PC-3 (cell line): ENCODE results near the gene MYH14. TPM values are rescaled to one million over a fixed set of nuclear protein-coding genes. Genes with fewer than 3 reads are reported as not detected.

Source experiments
- ATAC-seq: fragments of 200-7000 bp; cut with Tn5 transposase; 2 replicates; pipeline ENCODE4 v1.9.1; 2020; ENCODE audit warnings: mild to moderate bottlenecking, moderate library complexity
- BruUV-seq: library from RNA; stranded (reverse); fragments of 400-500 nt; replicated peaks from 2 replicates; lab custom pipeline; 2021; lab: Mats Ljungman, UMichigan
- CTCF ChIA-PET: fragments of 300-600 bp; sonication (Branson Sonifier 250); formaldehyde crosslinking; loops from one replicate; lab custom pipeline; 2022; ENCODE audit warnings: antibody characterized with exemption; lab: Charles Lee
- POLR2A ChIA-PET: fragments of 300-600 bp; sonication (Branson Sonifier 250); formaldehyde crosslinking; loops from one replicate; lab custom pipeline; 2022; ENCODE audit warnings: antibody characterized with exemption; ENCODE audit not compliant: unreplicated experiment; lab: Charles Lee
- DNase-seq: peaks from one replicate; pipeline ENCODE4 v3.0.0-alpha.2; 2015
- H2AFZ ChIP-seq: fragments of 300-600 bp; sonication (generic); 2 replicates; pipeline ENCODE4 v1.6.0; 2016; ENCODE audit warnings: antibody characterized with exemption, low read length
- H3F3A ChIP-seq: fragments of 300-600 bp; sonication (generic); one replicate; pipeline ENCODE4 v1.6.0; 2017; ENCODE audit warnings: antibody characterized with exemption, low read length, control low read depth, mild to moderate bottlenecking; ENCODE audit not compliant: unreplicated experiment
- H3K27ac ChIP-seq: fragments of 300-600 bp; sonication (generic); 2 replicates; pipeline ENCODE4 v1.5.1; 2016; ENCODE audit warnings: mild to moderate bottlenecking, low read length
- H3K27me3 ChIP-seq: fragments of 300-600 bp; sonication (generic); 2 replicates; pipeline ENCODE4 v1.6.1; 2016; ENCODE audit warnings: low read length, mixed read lengths
- H3K36me3 ChIP-seq: fragments of 300-600 bp; sonication (generic); 2 replicates; pipeline ENCODE4 v1.6.1; 2016; ENCODE audit warnings: low read depth, mixed run types, low read length, mixed read lengths
- H3K4me1 ChIP-seq: fragments of 300-600 bp; sonication (generic); 2 replicates; pipeline ENCODE4 v1.5.1; 2016; ENCODE audit warnings: low read length; ENCODE audit not compliant: insufficient read depth
- H3K4me2 ChIP-seq: fragments of 300-600 bp; sonication (generic); 2 replicates; pipeline ENCODE4 v1.6.0; 2016; ENCODE audit warnings: low read length
- H3K4me3 ChIP-seq: fragments of 300-600 bp; sonication (generic); 2 replicates; pipeline ENCODE4 v1.5.1; 2016; ENCODE audit warnings: mild to moderate bottlenecking, low read length, mixed read lengths
- H3K79me2 ChIP-seq: fragments of 300-600 bp; sonication (generic); 2 replicates; pipeline ENCODE4 v1.6.1; 2017; ENCODE audit warnings: low read length, mixed read lengths
- H3K9ac ChIP-seq: fragments of 300-600 bp; sonication (generic); 2 replicates; pipeline ENCODE4 v1.6.0; 2016; ENCODE audit warnings: mild to moderate bottlenecking, low read length
- H3K9me2 ChIP-seq: fragments of 300-600 bp; sonication (generic); replicated peaks from 2 replicates; pipeline ENCODE4 v1.6.1; 2016; ENCODE audit warnings: mixed run types, low read length, mixed read lengths
- H3K9me3 ChIP-seq: fragments of 300-600 bp; sonication (generic); 2 replicates; pipeline ENCODE4 v1.6.1; 2016; ENCODE audit warnings: low read length, mixed read lengths
- H4K20me1 ChIP-seq: fragments of 300-600 bp; sonication (generic); 2 replicates; pipeline ENCODE4 v1.6.1; 2016; ENCODE audit warnings: low read length, mixed read lengths
- EZH2 ChIP-seq: fragments of 300-600 bp; sonication (generic); IDR thresholded peaks from one replicate; pipeline ENCODE4 v1.6.1; 2017; ENCODE audit warnings: antibody characterized with exemption, mild to moderate bottlenecking, low read length; ENCODE audit not compliant: unreplicated experiment
- EZH2phosphoT487 ChIP-seq: fragments of 300-600 bp; sonication (generic); IDR thresholded peaks from 2 replicates; pipeline ENCODE4 v1.6.1; 2018; ENCODE audit warnings: mild to moderate bottlenecking, antibody characterized with exemption, low read length, borderline replicate concordance
- intact Hi-C: fragments of 100-400 bp; cut with micrococcal nuclease; formaldehyde crosslinking; loops from 2 replicates; pipeline ENCODE4 v1.9.0; 2023
- total RNA-seq: library from RNA; depleted of rRNA; stranded (reverse); fragments of >200 nt; gene quantifications from 2 replicates; pipeline ENCODE4 v1.2.3, GENCODE V29; 2014
- TF ChIP-seq, protein P1 (sequence below): fragments of 300-600 bp; sonication (generic); conservative IDR thresholded peaks from 2 replicates; pipeline ENCODE4 v1.5.1; 2017; ENCODE audit warnings: antibody characterized with exemption, low read depth, mild to moderate bottlenecking, low read length

MYH14 gene
- total RNA-seq, 1 experiment from 2014 or later, result 20.2 TPM

DNA sequence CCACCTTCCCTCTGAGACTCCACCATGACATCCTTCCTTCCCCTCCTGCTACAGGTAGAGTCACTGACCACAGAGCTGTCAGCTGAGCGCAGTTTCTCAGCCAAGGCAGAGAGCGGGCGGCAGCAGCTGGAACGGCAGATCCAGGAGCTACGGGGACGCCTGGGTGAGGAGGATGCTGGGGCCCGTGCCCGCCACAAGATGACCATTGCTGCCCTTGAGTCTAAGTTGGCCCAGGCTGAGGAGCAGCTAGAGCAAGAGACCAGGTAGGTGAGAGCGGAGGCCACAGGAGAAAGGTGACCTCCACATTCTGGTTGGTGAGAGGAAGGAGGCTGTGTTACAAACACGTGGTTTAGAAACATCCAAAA lies 98.2 kb downstream of the MYH14 start:
- no peak for DNase-seq
- peak overlapping the region; percentile 43 for H3K9ac ChIP-seq
- peak overlapping the region; percentile 77 for H3K4me2 ChIP-seq
- H3K27ac ChIP-seq, result peak overlapping the region; percentile 85
- no peak for TF ChIP-seq EZH2phosphoT487
- TF ChIP-seq, protein P1, sequence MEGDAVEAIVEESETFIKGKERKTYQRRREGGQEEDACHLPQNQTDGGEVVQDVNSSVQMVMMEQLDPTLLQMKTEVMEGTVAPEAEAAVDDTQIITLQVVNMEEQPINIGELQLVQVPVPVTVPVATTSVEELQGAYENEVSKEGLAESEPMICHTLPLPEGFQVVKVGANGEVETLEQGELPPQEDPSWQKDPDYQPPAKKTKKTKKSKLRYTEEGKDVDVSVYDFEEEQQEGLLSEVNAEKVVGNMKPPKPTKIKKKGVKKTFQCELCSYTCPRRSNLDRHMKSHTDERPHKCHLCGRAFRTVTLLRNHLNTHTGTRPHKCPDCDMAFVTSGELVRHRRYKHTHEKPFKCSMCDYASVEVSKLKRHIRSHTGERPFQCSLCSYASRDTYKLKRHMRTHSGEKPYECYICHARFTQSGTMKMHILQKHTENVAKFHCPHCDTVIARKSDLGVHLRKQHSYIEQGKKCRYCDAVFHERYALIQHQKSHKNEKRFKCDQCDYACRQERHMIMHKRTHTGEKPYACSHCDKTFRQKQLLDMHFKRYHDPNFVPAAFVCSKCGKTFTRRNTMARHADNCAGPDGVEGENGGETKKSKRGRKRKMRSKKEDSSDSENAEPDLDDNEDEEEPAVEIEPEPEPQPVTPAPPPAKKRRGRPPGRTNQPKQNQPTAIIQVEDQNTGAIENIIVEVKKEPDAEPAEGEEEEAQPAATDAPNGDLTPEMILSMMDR, result no peak
- TF ChIP-seq EZH2, result no peak
- no peak overlapping the region for H3K4me3 ChIP-seq
- H2AFZ ChIP-seq, result no peak overlapping the region
- no peak for ATAC-seq
- intact Hi-C loops, result loop anchor here (2.0 to 5.0 kb wide), 2 partner anchors 27 to 49 kb away; partner anchors contain the start of gene KCNC3
- H3K9me3 ChIP-seq, result no peaks in the 10 kb centered on the region
- ChIA-PET POLR2A (no interaction called here), CTCF (interaction anchor here (1.7 kb wide), 1 partner anchor 27 kb away, joined by 12 read pairs; the partner anchor contains the start of gene KCNC3)
- no peaks in the 10 kb centered on the region for H3F3A ChIP-seq
- peaks cover 17% of the 10 kb centered on the region for H3K4me1 ChIP-seq
- BruUV-seq, result no TSS peak
- no peaks in the 10 kb centered on the region for H3K79me2 ChIP-seq
- no peaks in the 10 kb centered on the region for H3K27me3 ChIP-seq
- no peaks in the 10 kb centered on the region for H4K20me1 ChIP-seq
- no peaks in the 10 kb centered on the region for H3K9me2 ChIP-seq
- peaks cover under 1% of the 10 kb centered on the region; the same call in 1 of the 2 replicates for H3K36me3 ChIP-seq

DNA sequence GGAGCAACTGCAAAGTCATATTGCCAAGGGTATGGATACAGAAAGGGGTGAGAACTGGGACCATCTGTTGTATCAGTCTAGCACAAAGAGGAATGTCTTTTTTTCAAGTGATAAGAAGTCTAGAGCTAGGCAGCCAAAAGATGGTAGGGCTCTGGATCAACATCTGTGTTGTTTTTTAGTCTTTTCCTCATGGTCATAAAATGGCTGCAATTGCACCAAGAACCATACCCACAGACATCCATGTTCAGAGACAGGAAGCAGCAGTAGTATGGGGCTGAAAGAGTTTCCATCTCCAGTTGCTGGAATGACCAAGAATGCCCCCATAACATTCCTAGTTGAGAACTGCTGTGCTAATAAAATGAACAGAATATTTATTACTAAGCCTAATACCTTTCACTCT lies 100.1 kb downstream of the MYH14 start:
- CTCF ChIA-PET, result no interaction called here

DNA sequence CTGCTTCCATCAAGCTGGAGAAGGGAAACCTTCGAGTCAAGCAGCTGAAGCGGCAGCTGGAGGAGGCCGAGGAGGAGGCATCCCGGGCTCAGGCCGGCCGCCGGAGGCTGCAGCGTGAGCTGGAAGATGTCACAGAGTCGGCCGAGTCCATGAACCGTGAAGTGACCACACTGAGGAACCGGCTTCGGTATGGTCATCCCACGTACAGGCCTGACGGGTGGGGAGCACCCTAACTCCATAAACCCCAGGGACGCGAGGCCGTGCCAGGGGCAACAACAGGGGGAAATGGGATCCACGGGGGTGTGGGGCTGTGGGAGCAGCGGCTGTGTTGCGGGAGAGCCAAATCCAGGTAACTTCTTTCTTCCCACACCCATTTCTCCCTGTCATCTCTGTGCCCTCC lies 105.6 kb downstream of the MYH14 start:
- TF ChIP-seq, protein P1, result no peak
- TF ChIP-seq EZH2phosphoT487 (no peak), EZH2 (no peak)
- H3K4me3 ChIP-seq, result no peak overlapping the region
- peaks cover 11% of the 10 kb centered on the region for H3K27me3 ChIP-seq
- POLR2A ChIA-PET, result no interaction called here
- no peaks in the 10 kb centered on the region for H4K20me1 ChIP-seq
- no peaks in the 10 kb centered on the region for H3K9me2 ChIP-seq
- H2AFZ ChIP-seq, result no peak overlapping the region
- no TSS peak for BruUV-seq
- H3F3A ChIP-seq, result no peaks in the 10 kb centered on the region
- peaks cover 12% of the 10 kb centered on the region for H3K36me3 ChIP-seq
- H3K79me2 ChIP-seq, result no peaks in the 10 kb centered on the region
- no peak overlapping the region for H3K27ac ChIP-seq
- DNase-seq, result no peak
- ATAC-seq, result no peak
- no peaks in the 10 kb centered on the region for H3K9me3 ChIP-seq
- no peak overlapping the region for H3K4me2 ChIP-seq
- no peak overlapping the region for H3K9ac ChIP-seq
- CTCF ChIA-PET, result no interaction called here
- intact Hi-C loops, result no loop called here
- H3K4me1 ChIP-seq, result no peaks in the 10 kb centered on the region; the same call in none of the 2 replicates

More for the DNA sequence above, 100.1 kb downstream of the MYH14 start:
- peaks cover 12% of the 10 kb centered on the region for H3K36me3 ChIP-seq
- no peaks in the 10 kb centered on the region for H4K20me1 ChIP-seq
- H2AFZ ChIP-seq, result no peak overlapping the region
- no TSS peak for BruUV-seq
- H3K9me3 ChIP-seq, result no peaks in the 10 kb centered on the region
- H3K27ac ChIP-seq, result no peak overlapping the region
- no peaks in the 10 kb centered on the region for H3K79me2 ChIP-seq
- no peak for DNase-seq
- no peaks in the 10 kb centered on the region for H3K9me2 ChIP-seq
- H3K4me3 ChIP-seq, result no peak overlapping the region
- intact Hi-C loops, result loop anchor here (5.0 kb wide), 1 partner anchor 51 kb away; no protein-coding TSS in a partner anchor
- no peak for TF ChIP-seq EZH2phosphoT487
- no peak for TF ChIP-seq EZH2
- TF ChIP-seq, protein P1, result no peak
- H3K27me3 ChIP-seq, result no peaks in the 10 kb centered on the region
- peaks cover 17% of the 10 kb centered on the region for H3K4me1 ChIP-seq
- ATAC-seq, result no peak
- POLR2A ChIA-PET, result no interaction called here
- H3F3A ChIP-seq, result no peaks in the 10 kb centered on the region
- H3K9ac ChIP-seq, result no peak overlapping the region
- H3K4me2 ChIP-seq, result no peak overlapping the region
